ENCODE data around the gene RPL35. TPM values are rescaled to one million over a fixed set of nuclear protein-coding genes. Genes with fewer than 3 reads are reported as not detected.

The RPL35 gene
- polyA plus RNA-seq, 2 donors: 3,603 to 5,640 TPM

GRCh38 chr9:124812441-124812876, 49.3 kb downstream of the RPL35 start:
- WGBS, 2 donors: 46 to 57% methylated on average over 6 of the region's 6 CpGs
- H3K27me3 ChIP-seq (ENCODE audit: control insufficient read depth in 1 of 2, insufficient read depth in 2 of 2, low read length in 2 of 2): no peaks in the 10 kb centered on the region
- H3K4me1 ChIP-seq (ENCODE audit: control insufficient read depth in 2 of 2, insufficient read depth in 2 of 2, low read length in 1 of 2): peaks cover 0 to 23% of the 10 kb centered on the region in 2 donors
- peak overlapping the region in 1 of 2 donors; percentile 87 for H3K27ac ChIP-seq (ENCODE audit: low read depth in 2 of 2, low read length in 1 of 2)
- peaks cover 0 to 3% of the 10 kb centered on the region in 2 donors for H3K36me3 ChIP-seq (ENCODE audit: control insufficient read depth in 2 of 2, insufficient read depth in 2 of 2, low read length in 1 of 2)
- H3K4me3 ChIP-seq (ENCODE audit: low read depth in 1 of 2, low read length in 2 of 2): no peak overlapping the region
- H3K9me3 ChIP-seq (ENCODE audit: control insufficient read depth in 2 of 2, insufficient read depth in 1 of 2, low read depth in 1 of 2, low read length in 1 of 2): no peaks in the 10 kb centered on the region

DNA sequence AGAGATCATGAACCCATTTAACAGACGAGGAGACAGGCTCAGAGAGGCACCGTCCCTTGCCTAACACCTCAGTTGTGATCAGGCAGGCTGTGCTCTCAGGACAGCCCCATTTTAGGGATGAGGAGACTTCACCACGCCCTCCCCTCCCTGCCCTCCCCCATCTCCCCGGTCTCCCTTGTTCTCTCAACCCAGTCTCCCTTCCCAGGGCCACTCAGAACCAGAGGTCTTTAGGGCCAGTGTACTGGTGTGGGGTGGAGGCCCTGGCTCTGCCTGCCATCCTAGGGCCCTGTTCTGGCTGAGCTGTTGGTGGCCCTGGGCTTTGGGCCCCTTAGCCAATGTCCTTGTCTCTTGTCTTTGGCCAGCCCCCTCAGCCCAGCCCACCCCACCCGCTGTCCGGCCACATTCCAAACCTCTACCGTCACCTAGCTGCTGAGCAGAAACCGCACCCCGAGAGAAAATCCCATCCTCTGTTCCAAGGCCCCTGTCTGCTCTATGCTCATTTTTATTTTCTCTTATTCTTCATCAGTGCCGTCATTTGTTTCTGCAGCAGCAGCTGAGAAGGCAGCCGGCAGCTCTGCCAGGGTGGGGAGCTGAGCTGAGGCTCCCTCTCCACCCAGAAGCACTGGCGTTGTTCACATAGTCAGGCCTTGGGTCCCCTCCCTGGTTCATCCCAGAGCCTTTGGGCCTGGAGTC, 50.9 kb downstream of the RPL35 start:
- no peaks in the 10 kb centered on the region for H3K9me3 ChIP-seq (ENCODE audit: control insufficient read depth in 2 of 2, insufficient read depth in 1 of 2, low read depth in 1 of 2, low read length in 1 of 2)
- WGBS, 2 donors: 39 to 59% methylated on average over 12 of the region's 12 CpGs
- peaks cover 0 to 3% of the 10 kb centered on the region in 2 donors for H3K36me3 ChIP-seq (ENCODE audit: control insufficient read depth in 2 of 2, insufficient read depth in 2 of 2, low read length in 1 of 2)
- peak overlapping the region; percentile 66 to 87 for H3K27ac ChIP-seq (ENCODE audit: low read depth in 2 of 2, low read length in 1 of 2)
- no peaks in the 10 kb centered on the region for H3K27me3 ChIP-seq (ENCODE audit: control insufficient read depth in 1 of 2, insufficient read depth in 2 of 2, low read length in 2 of 2)
- no peak overlapping the region for H3K4me3 ChIP-seq (ENCODE audit: low read depth in 1 of 2, low read length in 2 of 2)
- H3K4me1 ChIP-seq (ENCODE audit: control insufficient read depth in 2 of 2, insufficient read depth in 2 of 2, low read length in 1 of 2): peaks cover 0 to 21% of the 10 kb centered on the region in 2 donors

DNA sequence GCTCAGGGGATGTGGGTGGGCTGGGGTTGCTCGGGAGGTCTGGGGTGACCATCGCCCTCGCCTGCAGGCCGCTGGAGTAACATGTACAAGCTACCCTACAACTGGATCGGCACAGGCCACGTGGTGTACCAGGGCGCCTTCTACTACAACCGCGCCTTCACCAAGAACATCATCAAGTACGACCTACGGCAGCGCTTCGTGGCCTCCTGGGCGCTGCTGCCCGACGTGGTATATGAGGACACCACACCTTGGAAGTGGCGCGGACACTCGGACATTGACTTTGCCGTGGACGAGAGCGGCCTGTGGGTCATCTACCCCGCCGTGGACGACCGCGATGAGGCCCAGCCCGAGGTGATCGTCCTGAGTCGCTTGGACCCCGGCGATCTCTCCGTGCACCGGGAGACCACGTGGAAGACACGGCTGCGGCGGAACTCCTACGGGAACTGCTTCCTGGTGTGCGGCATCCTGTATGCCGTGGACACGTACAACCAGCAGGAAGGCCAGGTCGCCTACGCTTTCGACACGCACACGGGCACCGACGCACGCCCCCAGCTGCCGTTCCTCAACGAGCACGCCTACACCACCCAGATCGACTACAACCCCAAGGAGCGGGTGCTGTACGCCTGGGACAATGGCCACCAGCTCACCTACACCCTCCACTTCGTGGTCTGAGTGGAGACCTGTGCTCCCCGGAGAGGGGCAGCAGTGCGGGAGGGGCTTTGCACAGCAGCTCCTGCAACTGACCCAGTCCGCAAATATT, 51.8 kb downstream of the RPL35 start:
- WGBS, 2 donors: 93 to 94% methylated on average over 60 of the region's 60 CpGs
- Histone ChIP-seq H3K4me1 (ENCODE audit: control insufficient read depth in 2 of 2, insufficient read depth in 2 of 2, low read length in 1 of 2) (peaks cover 0 to 21% of the 10 kb centered on the region in 2 donors), H3K4me3 (ENCODE audit: low read depth in 1 of 2, low read length in 2 of 2) (no peak overlapping the region), H3K9me3 (ENCODE audit: control insufficient read depth in 2 of 2, insufficient read depth in 1 of 2, low read depth in 1 of 2, low read length in 1 of 2) (no peaks in the 10 kb centered on the region), H3K27me3 (ENCODE audit: control insufficient read depth in 1 of 2, insufficient read depth in 2 of 2, low read length in 2 of 2) (no peaks in the 10 kb centered on the region), H3K36me3 (ENCODE audit: control insufficient read depth in 2 of 2, insufficient read depth in 2 of 2, low read length in 1 of 2) (peaks cover 0 to 3% of the 10 kb centered on the region in 2 donors), H3K27ac (ENCODE audit: low read depth in 2 of 2, low read length in 1 of 2) (peak overlapping the region; percentile 66 to 87)

GRCh38 chr9:124809211-124809610, 52.5 kb downstream of the RPL35 start:
- Histone ChIP-seq H3K27me3 (ENCODE audit: control insufficient read depth in 1 of 2, insufficient read depth in 2 of 2, low read length in 2 of 2) (no peaks in the 10 kb centered on the region), H3K4me3 (ENCODE audit: low read depth in 1 of 2, low read length in 2 of 2) (no peak overlapping the region), H3K4me1 (ENCODE audit: control insufficient read depth in 2 of 2, insufficient read depth in 2 of 2, low read length in 1 of 2) (peaks cover 0 to 21% of the 10 kb centered on the region in 2 donors), H3K27ac (ENCODE audit: low read depth in 2 of 2, low read length in 1 of 2) (no peak overlapping the region), H3K36me3 (ENCODE audit: control insufficient read depth in 2 of 2, insufficient read depth in 2 of 2, low read length in 1 of 2) (peaks cover 0 to 3% of the 10 kb centered on the region in 2 donors), H3K9me3 (ENCODE audit: control insufficient read depth in 2 of 2, insufficient read depth in 1 of 2, low read depth in 1 of 2, low read length in 1 of 2) (no peaks in the 10 kb centered on the region)
- 90 to 93% methylated on average over 6 of the region's 6 CpGs for WGBS, 2 donors

DNA sequence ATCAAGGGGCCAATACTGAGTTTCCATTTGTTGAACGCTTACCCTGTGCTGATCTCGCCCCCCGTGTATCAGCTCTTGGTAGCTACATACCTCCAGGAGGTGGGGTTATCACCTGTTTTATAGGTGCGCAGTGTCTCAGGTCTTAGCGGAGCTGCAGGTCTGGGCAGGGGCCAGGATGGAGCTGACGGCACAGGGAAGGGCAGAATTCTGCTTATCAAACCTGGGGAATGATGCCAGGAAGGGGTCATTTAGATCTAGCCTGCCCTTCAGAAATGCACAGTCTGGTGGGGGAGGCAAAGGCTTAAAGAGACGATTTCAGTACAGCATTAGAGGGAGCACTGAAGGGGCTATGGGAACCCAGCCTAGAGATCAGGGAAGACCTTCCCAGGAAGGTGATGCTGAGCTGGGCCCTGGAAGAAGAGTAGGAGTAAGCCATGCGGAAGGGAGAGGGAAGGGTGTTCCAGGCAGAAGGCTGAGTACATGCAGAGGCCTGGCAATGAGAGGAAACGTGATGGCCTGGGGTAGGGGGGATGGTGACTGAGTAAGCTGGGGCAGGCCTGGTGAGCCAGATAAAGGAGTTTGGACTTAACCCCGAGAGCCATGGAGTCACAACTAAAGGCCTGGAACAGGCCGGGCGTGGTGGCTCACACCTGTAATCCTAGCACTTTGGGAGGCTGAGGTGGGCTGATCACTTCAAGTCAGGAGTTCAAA, 53.4 kb downstream of the RPL35 start:
- Histone ChIP-seq H3K27ac (ENCODE audit: low read depth in 2 of 2, low read length in 1 of 2) (no peak overlapping the region), H3K36me3 (ENCODE audit: control insufficient read depth in 2 of 2, insufficient read depth in 2 of 2, low read length in 1 of 2) (peaks cover 0 to 3% of the 10 kb centered on the region in 2 donors), H3K9me3 (ENCODE audit: control insufficient read depth in 2 of 2, insufficient read depth in 1 of 2, low read depth in 1 of 2, low read length in 1 of 2) (no peaks in the 10 kb centered on the region), H3K27me3 (ENCODE audit: control insufficient read depth in 1 of 2, insufficient read depth in 2 of 2, low read length in 2 of 2) (no peaks in the 10 kb centered on the region), H3K4me3 (ENCODE audit: low read depth in 1 of 2, low read length in 2 of 2) (no peak overlapping the region), H3K4me1 (ENCODE audit: control insufficient read depth in 2 of 2, insufficient read depth in 2 of 2, low read length in 1 of 2) (peaks cover 0 to 20% of the 10 kb centered on the region in 2 donors)
- 83 to 88% methylated on average over 12 of the region's 12 CpGs for WGBS, 2 donors

Other genes starting within 250 kb of the RPL35 start
- gene NR6A1, start 90.6 kb downstream of the RPL35 start, polyA plus RNA-seq: 1 to 10 TPM in 1 of 2 donors, under 1 TPM in 1; 0.68 to 1.4 TPM
- gene OLFML2A, start 84.8 kb downstream of the RPL35 start, polyA plus RNA-seq: 1 to 10 TPM; 3.7 to 5.2 TPM
- gene WDR38, start 8.5 kb downstream of the RPL35 start, polyA plus RNA-seq: not detected
- gene ARPC5L, start 173 bp upstream of the RPL35 start, polyA plus RNA-seq: 10 to 100 TPM; 30.2 to 64.4 TPM
- gene GOLGA1, start 79.1 kb upstream of the RPL35 start, polyA plus RNA-seq: 1 to 10 TPM; 5.9 to 6.5 TPM

Data from esophagus (tissue), 2 donors.